Progenitor cell of endocrine pancreas (in vitro differentiated cells): ENCODE results near the gene EDIL3. TPM values are rescaled to one million over a fixed set of nuclear protein-coding genes. Genes with fewer than 3 reads are reported as not detected.

ENCODE experiments used
- DNase-seq: peaks from one replicate; pipeline ENCODE4 v3.0.0; 2021; ENCODE audit warnings: low spot score; ENCODE audit not compliant: unreplicated experiment
- H3K27ac Mint-ChIP-seq: 2 replicates; pipeline ENCODE4 v1.8.0; 2021; ENCODE audit warnings: mild to moderate bottlenecking, moderate library complexity, mixed read lengths
- H3K27me3 Mint-ChIP-seq: 2 replicates; pipeline ENCODE4 v1.8.0; 2021; ENCODE audit warnings: mixed read lengths
- H3K36me3 Mint-ChIP-seq: 2 replicates; pipeline ENCODE4 v1.8.0; 2022; ENCODE audit warnings: mixed read lengths; ENCODE audit not compliant: insufficient read depth
- H3K4me1 Mint-ChIP-seq: 2 replicates; pipeline ENCODE4 v1.8.0; 2021; ENCODE audit warnings: low read depth, mixed read lengths
- H3K4me3 Mint-ChIP-seq: 2 replicates; pipeline ENCODE4 v1.8.0; 2021; ENCODE audit warnings: low read depth, mild to moderate bottlenecking, moderate library complexity, mixed read lengths
- H3K9me3 Mint-ChIP-seq: 2 replicates; pipeline ENCODE4 v1.8.0; 2021; ENCODE audit warnings: low read depth, mixed read lengths
- total RNA-seq: library from RNA; stranded (reverse); gene quantifications from 2 replicates; pipeline ENCODE4 v1.2.1, GENCODE V29; 2021
- TF ChIP-seq, protein P1 (sequence below): fragments of 200-600 bp; sonication (generic); IDR thresholded peaks from one replicate; pipeline ENCODE4 v1.5.0; 2021; ENCODE audit warnings: antibody characterized with exemption, mild to moderate bottlenecking; ENCODE audit not compliant: unreplicated experiment

EDIL3 gene
- total RNA-seq, 1 donor from 2014 or later = 4.8 TPM

DNA sequence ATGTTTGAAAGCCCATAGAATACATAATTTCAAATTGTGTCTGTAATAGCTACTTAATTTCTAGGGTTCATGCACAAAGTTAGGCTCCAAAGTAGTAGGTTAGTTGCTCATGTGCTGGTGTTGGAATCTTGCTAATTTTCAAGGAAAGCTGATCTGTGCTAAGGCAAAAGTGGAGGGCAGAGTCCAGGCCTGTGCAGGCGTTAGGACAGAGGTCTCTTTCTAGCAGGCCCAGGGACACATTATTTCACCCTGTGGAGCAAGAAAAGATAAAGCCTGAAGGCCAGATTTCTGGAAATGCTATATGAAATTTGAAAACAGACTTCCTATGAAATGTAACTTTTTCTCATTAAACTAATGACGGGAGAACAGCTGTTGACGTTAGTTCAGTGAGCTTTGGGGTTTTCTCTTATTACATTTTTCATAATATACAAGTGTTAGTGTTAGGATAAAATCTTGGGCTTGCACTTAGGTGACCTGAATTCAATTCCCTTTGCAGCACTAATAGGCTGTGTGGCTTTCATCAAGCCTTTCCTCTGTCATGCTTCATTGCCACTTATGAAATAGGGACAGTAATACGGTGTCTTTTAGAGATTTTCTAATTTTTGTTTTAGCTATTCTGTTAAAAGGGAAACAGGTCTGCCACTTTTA is 467.3 kb downstream of the EDIL3 start:
- Mint-ChIP-seq H3K9me3 (no peaks in the 10 kb centered on the region), H3K27ac (no peak overlapping the region), H3K36me3 (no peaks in the 10 kb centered on the region), H3K27me3 (peaks cover 18% of the 10 kb centered on the region), H3K4me3 (no peak overlapping the region), H3K4me1 (no peaks in the 10 kb centered on the region)
- TF ChIP-seq, protein P1, sequence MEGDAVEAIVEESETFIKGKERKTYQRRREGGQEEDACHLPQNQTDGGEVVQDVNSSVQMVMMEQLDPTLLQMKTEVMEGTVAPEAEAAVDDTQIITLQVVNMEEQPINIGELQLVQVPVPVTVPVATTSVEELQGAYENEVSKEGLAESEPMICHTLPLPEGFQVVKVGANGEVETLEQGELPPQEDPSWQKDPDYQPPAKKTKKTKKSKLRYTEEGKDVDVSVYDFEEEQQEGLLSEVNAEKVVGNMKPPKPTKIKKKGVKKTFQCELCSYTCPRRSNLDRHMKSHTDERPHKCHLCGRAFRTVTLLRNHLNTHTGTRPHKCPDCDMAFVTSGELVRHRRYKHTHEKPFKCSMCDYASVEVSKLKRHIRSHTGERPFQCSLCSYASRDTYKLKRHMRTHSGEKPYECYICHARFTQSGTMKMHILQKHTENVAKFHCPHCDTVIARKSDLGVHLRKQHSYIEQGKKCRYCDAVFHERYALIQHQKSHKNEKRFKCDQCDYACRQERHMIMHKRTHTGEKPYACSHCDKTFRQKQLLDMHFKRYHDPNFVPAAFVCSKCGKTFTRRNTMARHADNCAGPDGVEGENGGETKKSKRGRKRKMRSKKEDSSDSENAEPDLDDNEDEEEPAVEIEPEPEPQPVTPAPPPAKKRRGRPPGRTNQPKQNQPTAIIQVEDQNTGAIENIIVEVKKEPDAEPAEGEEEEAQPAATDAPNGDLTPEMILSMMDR = no peak
- no peak for DNase-seq

DNA sequence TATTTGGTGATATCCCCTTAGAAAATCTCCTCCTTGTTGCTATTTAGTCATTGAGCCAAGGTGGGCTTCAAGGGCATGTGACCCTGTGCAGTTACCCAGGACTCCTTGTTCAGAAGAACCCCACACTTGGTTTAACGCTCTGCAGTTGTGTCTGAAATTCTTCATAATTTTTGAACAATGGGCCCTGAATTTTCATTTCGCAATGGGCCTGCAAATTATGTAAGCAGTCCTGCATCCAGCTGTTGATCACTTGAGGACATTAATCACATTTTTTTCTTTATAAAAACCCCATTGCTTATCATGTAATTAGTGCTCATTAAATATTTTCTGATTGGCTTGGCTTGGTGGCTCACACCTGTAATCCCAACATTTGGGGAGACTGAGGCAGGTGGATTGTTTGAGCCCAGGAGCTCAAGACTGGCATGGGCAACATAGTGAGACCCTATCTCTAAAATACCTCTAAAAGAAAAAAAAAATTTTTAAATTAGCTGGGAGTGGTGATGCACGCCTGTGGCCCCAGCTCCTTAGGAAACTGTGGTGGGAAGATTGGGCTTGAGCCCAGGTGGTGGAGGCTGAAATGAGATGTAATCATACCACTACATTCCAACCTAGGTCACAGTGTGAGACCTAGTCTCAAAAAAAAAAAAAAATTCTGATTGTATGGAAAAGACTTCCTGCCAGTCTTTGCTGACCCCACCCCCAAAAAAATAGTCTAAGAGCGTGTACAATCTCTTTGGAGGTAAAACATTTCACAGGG is 469.8 kb downstream of the EDIL3 start:
- Mint-ChIP-seq H3K4me1 (no peaks in the 10 kb centered on the region), H3K9me3 (no peaks in the 10 kb centered on the region), H3K4me3 (no peak overlapping the region), H3K36me3 (no peaks in the 10 kb centered on the region), H3K27ac (no peak overlapping the region), H3K27me3 (no peaks in the 10 kb centered on the region)
- TF ChIP-seq, protein P1 = no peak
- no peak for DNase-seq

DNA sequence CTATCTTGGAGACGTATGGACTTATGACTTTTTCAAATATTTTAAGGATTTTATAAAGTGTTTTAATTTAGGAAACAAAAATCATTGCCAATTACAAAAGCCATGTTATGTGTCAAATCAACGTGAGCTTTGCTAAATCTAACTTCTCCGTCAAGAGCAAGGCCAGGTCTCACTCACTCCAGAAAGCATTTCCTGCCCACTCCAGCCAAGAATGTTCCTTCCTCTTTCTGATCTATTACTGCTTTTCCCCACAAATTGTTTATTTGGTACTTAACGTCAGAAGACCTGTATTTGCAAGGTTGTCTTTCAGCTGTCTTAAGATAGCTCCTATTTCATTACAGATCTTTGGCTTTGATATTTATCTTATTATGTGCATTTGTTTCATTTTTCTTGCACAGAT is 470.5 kb downstream of the EDIL3 start:
- no peak for DNase-seq
- TF ChIP-seq, protein P1 = no peak
- Mint-ChIP-seq H3K9me3 (no peaks in the 10 kb centered on the region), H3K27me3 (no peaks in the 10 kb centered on the region), H3K4me3 (no peak overlapping the region), H3K36me3 (no peaks in the 10 kb centered on the region), H3K27ac (no peak overlapping the region), H3K4me1 (no peaks in the 10 kb centered on the region)

DNA sequence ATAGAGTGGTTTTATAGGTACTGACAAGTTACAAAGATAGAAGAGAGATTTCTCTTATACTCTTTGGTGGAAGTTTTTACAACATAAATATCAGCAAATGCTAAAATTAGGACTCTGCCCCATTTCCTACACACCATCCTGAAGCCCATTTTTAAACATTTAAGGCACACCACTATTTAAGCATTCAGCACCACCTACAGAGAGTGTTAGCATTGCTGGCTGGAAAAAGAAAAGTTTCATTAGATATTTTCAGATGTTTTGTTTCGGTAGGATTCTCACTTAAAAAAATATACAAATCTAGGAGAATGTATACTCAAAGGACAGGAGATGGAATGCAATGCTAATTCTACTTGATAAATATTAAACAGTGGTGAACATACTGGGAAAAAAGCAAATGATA is 471.1 kb downstream of the EDIL3 start:
- TF ChIP-seq, protein P1 = no peak
- H3K4me1 Mint-ChIP-seq = no peaks in the 10 kb centered on the region
- no peak overlapping the region for H3K27ac Mint-ChIP-seq
- DNase-seq = no peak
- H3K27me3 Mint-ChIP-seq = no peaks in the 10 kb centered on the region
- H3K9me3 Mint-ChIP-seq = no peaks in the 10 kb centered on the region
- no peaks in the 10 kb centered on the region for H3K36me3 Mint-ChIP-seq
- H3K4me3 Mint-ChIP-seq = no peak overlapping the region

DNA sequence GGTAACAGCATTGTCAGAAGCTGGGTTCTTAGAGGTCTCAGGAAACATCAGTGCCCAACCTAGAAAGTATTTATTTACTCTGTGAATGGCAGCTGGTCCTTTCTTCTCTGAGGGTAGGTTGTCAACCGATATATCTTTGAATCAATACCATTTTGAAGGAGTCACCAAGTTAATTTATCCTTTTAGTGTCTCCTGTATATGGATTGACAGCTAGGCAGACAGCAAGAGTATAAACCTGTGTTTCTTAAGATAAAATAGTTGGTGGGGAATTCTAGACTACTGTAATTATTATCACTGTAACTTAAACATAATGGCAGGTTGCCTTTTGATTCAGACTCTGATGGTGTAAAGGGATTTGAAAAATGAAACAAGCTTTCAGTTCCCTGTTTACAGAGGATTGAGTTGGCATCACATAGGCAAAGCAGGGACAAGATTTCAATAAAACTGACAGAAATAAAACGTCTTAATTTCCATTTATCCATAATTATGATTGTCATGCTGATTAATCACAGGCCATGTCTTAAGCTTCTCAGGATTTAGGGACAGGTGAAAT is 473.2 kb downstream of the EDIL3 start:
- Mint-ChIP-seq H3K36me3 (no peaks in the 10 kb centered on the region), H3K9me3 (no peaks in the 10 kb centered on the region), H3K4me1 (no peaks in the 10 kb centered on the region), H3K4me3 (no peak overlapping the region), H3K27ac (no peak overlapping the region), H3K27me3 (peaks cover 2% of the 10 kb centered on the region)
- DNase-seq = no peak
- TF ChIP-seq, protein P1 = no peak
